Measurements from ENCODE around the gene RBPMS2.

DNA sequence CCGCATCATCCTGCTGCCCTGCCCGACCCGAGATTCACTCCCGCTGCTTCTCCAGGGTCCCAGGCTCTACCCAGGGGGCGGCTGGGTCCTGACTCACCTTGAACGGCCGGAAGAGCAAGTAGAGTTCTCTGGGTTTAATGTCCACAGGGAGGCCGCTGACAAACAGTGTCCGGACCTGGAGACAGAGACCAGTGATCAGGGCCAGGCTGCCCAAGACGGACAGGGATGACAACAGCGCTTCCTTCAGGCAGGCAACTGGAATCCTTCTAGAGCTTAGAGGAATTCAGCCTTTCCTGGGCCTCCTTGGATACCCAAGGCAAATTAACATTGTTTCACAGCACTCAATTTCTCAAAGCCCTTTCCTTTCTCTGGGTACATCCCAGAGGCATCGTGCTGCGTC, 23.9 kb downstream of the RBPMS2 start:
- TF ChIP-seq CTCF (IDR thresholded peaks at IDR 0.05), result no peak
- no peak for TF ChIP-seq POLR2A (IDR thresholded peaks at IDR 0.05)
- TF ChIP-seq EP300 (IDR thresholded peaks at IDR 0.05), result no peak
